ENCODE measurements around the gene GATA1.

GRCh38 chrX:48802089-48802904 lies 15.9 kb downstream of the GATA1 start:
- TF ChIP-seq PATZ1 (CRISPR knock-in tag; IDR thresholded peaks at IDR 0.05; ENCODE audit: borderline replicate concordance) (no peak), TOX (CRISPR knock-in tag; IDR thresholded peaks at IDR 0.05; ENCODE audit: borderline replicate concordance) (no peak), GLIS3 (CRISPR knock-in tag; IDR thresholded peaks at IDR 0.05) (no peak), ZNF565 (CRISPR knock-in tag; conservative IDR thresholded peaks at IDR 0.05; ENCODE audit: low read depth) (no peak), ZC3H10 (CRISPR knock-in tag; IDR thresholded peaks at IDR 0.05) (no peak), ZFP30 (CRISPR knock-in tag; IDR thresholded peaks at IDR 0.05) (no peak), SNAI2 (CRISPR knock-in tag; IDR thresholded peaks at IDR 0.05) (no peak), ZFP3 (CRISPR knock-in tag; IDR thresholded peaks at IDR 0.05) (no peak)

All from SK-N-SH treated with all-trans-retinoic acid at 6 μM for 48 hours (cell line).